ENCODE measurements around the gene IL4I1.

DNA sequence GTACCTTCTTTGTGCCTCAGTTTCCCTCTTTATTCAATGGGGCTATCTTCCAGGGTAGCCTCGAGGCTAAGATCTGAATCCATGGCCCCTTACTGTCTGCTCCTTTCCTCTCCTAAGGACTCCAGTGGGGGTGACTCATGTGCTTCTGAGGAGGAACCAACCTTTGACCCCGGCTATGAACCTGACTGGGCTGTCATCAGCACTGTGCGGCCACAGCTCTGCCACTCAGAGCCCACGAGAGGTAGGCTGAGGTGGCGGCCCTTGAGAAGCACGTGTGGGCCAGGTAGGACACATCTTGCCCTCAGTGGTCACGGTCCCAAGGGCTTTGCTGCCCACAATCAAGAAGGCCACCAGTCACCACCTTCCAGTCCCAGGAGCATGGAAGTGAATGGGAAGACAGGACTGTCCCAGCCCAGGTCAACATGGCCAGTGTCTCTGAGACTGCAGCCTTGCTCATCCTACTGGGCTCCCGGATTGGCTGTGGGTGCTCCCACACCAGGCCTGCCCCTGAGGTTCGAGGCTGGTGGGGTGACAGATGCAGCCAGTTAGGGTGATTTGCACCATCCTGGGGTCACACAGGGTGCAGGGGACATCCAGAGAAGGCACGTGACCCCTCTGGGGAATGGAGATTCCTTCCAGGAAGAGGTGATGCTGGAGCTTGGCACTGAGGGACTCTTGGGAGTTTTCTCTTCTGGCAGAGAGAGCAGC lies 16.4 kb downstream of the IL4I1 start:
- TF ChIP-seq, protein P1, sequence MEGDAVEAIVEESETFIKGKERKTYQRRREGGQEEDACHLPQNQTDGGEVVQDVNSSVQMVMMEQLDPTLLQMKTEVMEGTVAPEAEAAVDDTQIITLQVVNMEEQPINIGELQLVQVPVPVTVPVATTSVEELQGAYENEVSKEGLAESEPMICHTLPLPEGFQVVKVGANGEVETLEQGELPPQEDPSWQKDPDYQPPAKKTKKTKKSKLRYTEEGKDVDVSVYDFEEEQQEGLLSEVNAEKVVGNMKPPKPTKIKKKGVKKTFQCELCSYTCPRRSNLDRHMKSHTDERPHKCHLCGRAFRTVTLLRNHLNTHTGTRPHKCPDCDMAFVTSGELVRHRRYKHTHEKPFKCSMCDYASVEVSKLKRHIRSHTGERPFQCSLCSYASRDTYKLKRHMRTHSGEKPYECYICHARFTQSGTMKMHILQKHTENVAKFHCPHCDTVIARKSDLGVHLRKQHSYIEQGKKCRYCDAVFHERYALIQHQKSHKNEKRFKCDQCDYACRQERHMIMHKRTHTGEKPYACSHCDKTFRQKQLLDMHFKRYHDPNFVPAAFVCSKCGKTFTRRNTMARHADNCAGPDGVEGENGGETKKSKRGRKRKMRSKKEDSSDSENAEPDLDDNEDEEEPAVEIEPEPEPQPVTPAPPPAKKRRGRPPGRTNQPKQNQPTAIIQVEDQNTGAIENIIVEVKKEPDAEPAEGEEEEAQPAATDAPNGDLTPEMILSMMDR (IDR thresholded peaks at IDR 0.05 in 4 of 5, conservative IDR thresholded peaks at IDR 0.05 in 1 of 5): no peak
- TF ChIP-seq POLR2A (IDR thresholded peaks at IDR 0.05): no peak
